NT2/D1 (cell line): ENCODE results near the gene COL23A1.

Source experiments
- DNase-seq: peaks from one replicate; pipeline ENCODE4 v3.0.0-alpha.2; 2011; ENCODE audit warnings: low read depth, low spot score
- H3K27me3 ChIP-seq: 2 replicates; pipeline ENCODE4 v1.6.0; 2011; ENCODE audit warnings: mild to moderate bottlenecking; ENCODE audit not compliant: insufficient read length, insufficient read depth
- H3K36me3 ChIP-seq: 2 replicates; pipeline ENCODE4 v1.6.1; 2011; ENCODE audit warnings: mild to moderate bottlenecking, low read length, mixed read lengths; ENCODE audit not compliant: insufficient read depth, insufficient read length
- H3K4me1 ChIP-seq: 2 replicates; pipeline ENCODE4 v1.5.1; 2011; ENCODE audit not compliant: insufficient read depth, insufficient read length
- H3K4me3 ChIP-seq: 2 replicates; pipeline ENCODE4 v1.5.1; 2011; ENCODE audit warnings: low read depth; ENCODE audit not compliant: insufficient read length
- H3K9ac ChIP-seq: 2 replicates; pipeline ENCODE4 v1.6.0; 2011; ENCODE audit warnings: low read depth; ENCODE audit not compliant: insufficient read length
- H3K9me3 ChIP-seq: 2 replicates; pipeline ENCODE4 v1.5.1; 2011; ENCODE audit warnings: mild to moderate bottlenecking, low read length; ENCODE audit not compliant: insufficient read depth
- SUZ12 ChIP-seq: IDR thresholded peaks from 2 replicates; pipeline ENCODE4 v1.6.1; 2011; ENCODE audit not compliant: insufficient read length, insufficient read depth; ENCODE audit errors: extremely low read depth
- YY1 ChIP-seq: IDR thresholded peaks from 2 replicates; pipeline ENCODE4 v1.6.1; 2011; ENCODE audit not compliant: insufficient read length, insufficient read depth
- ZNF274 ChIP-seq: IDR thresholded peaks from 2 replicates; pipeline ENCODE4 v1.6.1; 2011; ENCODE audit warnings: mild to moderate bottlenecking, low read depth, low read length

COL23A1 gene

DNA sequence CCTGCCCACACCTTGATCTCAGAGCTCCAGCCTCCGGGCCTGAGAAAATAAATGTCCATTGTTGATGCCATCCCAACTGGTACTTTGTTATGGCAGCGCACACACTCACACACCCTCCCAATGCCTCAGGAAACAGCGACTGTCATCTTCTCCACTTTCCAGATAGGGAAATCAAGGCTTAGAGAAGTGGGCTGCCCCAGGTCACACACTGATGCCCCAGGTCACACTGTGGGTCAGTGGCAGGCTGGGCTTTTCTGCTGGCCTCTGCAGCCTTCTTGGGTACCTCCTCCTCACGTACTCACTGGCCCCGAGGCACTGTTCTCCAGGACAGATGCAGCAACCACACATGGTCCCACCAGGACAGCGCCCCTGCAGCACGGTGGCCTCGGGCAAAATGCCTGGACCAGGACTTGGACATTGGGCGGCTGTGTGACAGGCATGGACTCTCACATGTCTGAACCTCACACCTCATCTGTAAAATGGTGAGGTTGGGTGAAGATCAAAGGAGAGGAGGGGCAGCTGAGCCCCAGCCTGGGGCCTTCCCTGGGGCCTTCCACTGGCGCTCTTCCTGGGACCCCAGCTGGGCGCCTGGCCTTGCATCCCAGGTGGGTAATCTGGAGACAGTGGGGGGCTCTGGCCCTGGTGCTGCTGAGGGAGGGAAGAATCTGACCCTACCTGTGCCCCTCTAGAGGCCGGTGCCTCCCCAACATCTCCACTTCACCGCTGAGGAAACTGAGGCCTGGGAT lies 156.0 kb downstream of the COL23A1 start:
- no peaks in the 10 kb centered on the region for H3K36me3 ChIP-seq
- H3K9me3 ChIP-seq, result no peaks in the 10 kb centered on the region
- peaks cover 12% of the 10 kb centered on the region for H3K4me1 ChIP-seq
- H3K4me3 ChIP-seq, result no peak overlapping the region
- H3K27me3 ChIP-seq, result no peaks in the 10 kb centered on the region
- TF ChIP-seq YY1, result no peak
- TF ChIP-seq ZNF274, result no peak
- TF ChIP-seq SUZ12, result no peak
- no peak for DNase-seq
- no peak overlapping the region for H3K9ac ChIP-seq

DNA sequence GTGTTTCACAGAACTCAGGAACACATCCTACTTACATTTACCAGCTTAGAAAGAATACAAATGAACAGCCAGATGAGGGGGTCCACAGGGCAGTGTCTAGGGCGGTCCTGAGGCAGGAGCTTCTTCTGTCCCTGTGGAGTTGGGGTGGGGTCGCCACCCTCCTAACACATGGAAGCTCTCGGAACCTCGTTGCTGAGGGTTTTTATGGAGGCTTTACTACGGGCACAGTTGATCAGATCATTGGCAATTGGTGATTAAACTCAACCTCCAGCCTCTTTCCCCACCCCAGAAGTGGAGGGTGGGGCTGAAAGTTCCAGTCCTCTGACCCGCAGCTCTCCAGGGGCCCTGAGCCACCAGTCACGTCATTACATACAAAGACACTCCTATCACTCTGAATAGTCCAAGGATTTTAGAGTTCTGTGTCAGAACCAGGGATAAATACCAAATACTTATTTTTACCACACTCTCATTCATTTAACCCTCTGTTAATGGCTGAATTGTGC lies 156.9 kb downstream of the COL23A1 start:
- H3K9ac ChIP-seq, result no peak overlapping the region
- H3K9me3 ChIP-seq, result no peaks in the 10 kb centered on the region
- no peak for DNase-seq
- TF ChIP-seq SUZ12 (no peak), ZNF274 (no peak), YY1 (no peak)
- H3K27me3 ChIP-seq, result no peaks in the 10 kb centered on the region
- H3K4me3 ChIP-seq, result no peak overlapping the region
- H3K4me1 ChIP-seq, result peaks cover 18% of the 10 kb centered on the region
- H3K36me3 ChIP-seq, result no peaks in the 10 kb centered on the region

DNA sequence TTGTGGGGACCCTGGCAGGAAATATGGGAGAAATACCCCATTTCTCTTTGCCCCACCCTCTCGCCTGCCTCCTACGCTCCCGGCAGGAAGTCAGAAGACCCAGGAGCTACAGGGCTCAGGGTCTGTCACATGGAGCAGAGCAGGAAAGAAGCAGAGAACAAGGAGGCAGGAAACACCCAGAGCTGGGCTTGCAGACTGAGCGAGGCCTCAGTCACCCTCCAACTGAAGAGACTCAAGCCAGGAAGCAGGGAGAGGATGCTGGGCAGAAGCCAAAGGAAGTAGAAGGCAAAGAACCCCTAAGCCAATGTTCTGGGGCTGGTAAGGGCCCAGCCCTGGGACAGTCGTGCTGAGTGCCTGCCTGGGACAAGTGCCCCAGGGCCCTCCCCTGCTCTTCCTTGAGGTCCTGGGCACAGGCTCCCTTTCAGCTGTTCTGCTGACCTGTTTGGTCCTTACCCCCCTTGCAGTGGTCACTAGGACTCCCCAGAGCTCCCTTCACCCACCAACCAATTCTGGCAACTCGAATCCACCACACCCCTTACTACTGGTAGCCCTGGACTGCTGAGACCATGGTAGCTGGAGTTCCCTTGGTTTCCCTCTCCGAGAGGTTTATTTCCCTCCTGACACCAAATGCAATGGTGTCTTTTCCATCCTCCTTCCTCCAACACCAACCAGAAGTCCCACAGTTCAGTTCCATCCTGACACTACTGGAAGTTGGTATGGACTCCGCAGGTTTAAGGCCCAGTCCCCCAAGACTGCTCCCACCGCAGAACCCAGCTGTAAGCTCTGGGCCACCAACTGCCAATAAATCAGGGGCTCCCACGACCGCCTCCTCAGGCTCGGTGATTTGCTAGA lies 157.5 kb downstream of the COL23A1 start:
- TF ChIP-seq ZNF274 (no peak), YY1 (no peak), SUZ12 (no peak)
- DNase-seq, result no peak
- H3K9ac ChIP-seq, result no peak overlapping the region
- no peaks in the 10 kb centered on the region for H3K36me3 ChIP-seq
- no peak overlapping the region for H3K4me3 ChIP-seq
- H3K9me3 ChIP-seq, result no peaks in the 10 kb centered on the region
- H3K27me3 ChIP-seq, result no peaks in the 10 kb centered on the region
- H3K4me1 ChIP-seq, result peaks cover 18% of the 10 kb centered on the region

DNA sequence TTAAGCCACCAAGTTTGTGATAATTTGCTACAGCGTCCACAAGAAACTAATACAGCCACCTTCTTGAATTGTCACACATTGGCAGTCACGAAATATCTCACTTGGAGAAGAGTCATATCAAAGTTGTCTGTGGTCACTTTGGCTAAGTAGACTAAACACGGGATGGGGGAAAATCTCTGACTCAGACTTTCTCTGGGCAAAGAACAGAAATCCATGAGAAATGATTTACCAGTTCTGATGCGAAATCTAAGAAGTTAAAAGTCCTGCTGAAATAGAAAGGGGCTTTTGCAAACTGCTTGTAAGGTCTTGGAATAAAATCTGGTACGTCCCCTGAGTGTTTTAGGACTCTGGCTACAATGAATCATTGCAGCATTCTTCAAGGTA lies 158.4 kb downstream of the COL23A1 start:
- no peaks in the 10 kb centered on the region for H3K27me3 ChIP-seq
- no peak overlapping the region for H3K9ac ChIP-seq
- H3K4me3 ChIP-seq, result no peak overlapping the region
- DNase-seq, result no peak
- H3K4me1 ChIP-seq, result peaks cover 18% of the 10 kb centered on the region
- no peaks in the 10 kb centered on the region for H3K9me3 ChIP-seq
- no peaks in the 10 kb centered on the region for H3K36me3 ChIP-seq
- TF ChIP-seq YY1 (no peak), ZNF274 (no peak), SUZ12 (no peak)

DNA sequence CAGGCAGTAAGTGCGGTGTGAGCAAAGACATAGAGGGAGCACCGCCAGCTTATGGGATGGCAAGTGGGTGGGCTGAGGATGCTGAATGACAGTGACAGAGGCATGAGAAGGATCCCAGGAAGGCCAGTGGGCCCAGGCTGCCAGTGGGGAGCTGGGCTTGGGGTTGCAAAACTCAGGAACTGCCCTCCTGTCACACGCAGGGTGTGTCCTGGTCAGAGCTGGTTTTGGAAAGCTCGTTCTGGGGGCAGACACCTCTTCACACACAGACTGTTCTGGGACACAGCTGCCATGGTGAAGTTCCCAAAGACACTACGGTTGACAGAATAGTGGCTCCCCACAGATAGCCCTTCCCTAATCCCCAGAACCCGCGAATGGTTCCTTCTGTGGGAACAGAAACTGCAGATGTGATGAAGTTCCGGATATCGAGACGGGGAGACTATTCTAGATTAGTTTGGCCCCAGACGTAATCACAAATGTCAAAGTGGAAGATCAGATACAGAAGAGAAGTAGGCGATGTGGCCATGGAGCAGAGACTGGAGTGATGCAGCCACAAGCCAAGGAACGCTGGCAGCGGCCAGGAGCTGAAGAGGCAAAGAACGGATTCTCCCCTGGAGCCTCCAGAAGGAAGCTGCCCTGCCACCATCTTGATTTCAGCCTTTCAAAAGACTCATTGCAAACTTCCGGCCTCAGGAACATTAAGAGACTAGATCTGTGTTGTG lies 159.0 kb downstream of the COL23A1 start:
- no peak for DNase-seq
- TF ChIP-seq ZNF274, result no peak
- no peak for TF ChIP-seq SUZ12
- TF ChIP-seq YY1, result no peak
- no peaks in the 10 kb centered on the region for H3K36me3 ChIP-seq
- H3K9me3 ChIP-seq, result no peaks in the 10 kb centered on the region
- H3K27me3 ChIP-seq, result no peaks in the 10 kb centered on the region
- H3K4me3 ChIP-seq, result no peak overlapping the region
- no peak overlapping the region for H3K9ac ChIP-seq
- peaks cover 18% of the 10 kb centered on the region for H3K4me1 ChIP-seq

DNA sequence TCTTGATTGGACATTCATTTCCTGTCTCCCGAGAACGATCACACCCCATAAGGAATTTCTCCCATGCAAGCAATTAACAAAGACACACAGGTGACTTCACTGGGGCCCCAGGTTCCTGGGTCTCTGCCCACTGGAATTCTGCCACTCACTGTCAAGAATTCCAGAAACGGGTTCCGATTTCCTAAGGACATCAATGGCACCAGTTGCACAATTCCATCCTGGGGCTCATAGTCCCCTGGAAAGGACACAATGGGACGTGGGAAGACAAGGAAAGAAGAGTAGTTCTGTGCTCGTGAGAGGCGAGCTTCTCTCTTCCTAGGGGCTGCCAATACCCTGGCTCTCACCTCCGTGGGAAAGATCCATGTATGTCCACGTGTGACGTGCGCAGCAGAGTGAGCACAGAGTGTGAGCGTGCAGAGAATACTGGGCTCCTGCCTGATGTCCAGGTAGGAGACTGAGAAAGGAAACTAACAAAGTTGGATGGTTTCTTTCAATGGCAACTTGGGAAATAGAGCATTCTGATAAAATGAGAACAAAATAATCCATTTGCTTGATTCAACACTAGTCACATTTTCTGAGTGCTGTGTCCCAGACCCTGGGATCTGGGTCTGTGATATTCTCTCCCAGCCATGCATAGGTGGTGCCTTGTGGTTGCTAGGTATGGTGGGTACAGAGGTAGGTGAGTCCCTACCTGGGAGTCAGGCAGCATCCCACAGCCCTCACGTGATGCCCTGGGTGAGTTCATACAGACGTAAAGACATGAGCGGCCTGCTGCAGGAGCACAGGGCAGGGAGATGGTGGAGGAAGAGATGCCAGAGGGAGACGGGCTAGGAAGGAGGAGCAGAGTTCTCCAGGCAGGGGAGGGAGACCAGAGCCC lies 159.8 kb downstream of the COL23A1 start:
- Histone ChIP-seq H3K4me3 (no peak overlapping the region), H3K4me1 (peaks cover 18% of the 10 kb centered on the region), H3K9ac (no peak overlapping the region), H3K27me3 (no peaks in the 10 kb centered on the region), H3K36me3 (no peaks in the 10 kb centered on the region), H3K9me3 (no peaks in the 10 kb centered on the region)
- no peak for TF ChIP-seq SUZ12
- TF ChIP-seq ZNF274, result no peak
- no peak for TF ChIP-seq YY1
- DNase-seq, result no peak
